ENCODE measurements around the gene SLC7A7.

GRCh38 chr14:22822016-22822570, 6.9 kb upstream of the SLC7A7 start:
- no peak for TF ChIP-seq CTCF (IDR thresholded peaks at IDR 0.05; ENCODE audit: insufficient read depth, low read depth, low read length)
- TF ChIP-seq EZH2 (IDR thresholded peaks at IDR 0.05; ENCODE audit: insufficient read depth, low read length), result no peak
